Thoracic aorta (tissue), 2 donors: ENCODE data around the gene SERTM2. TPM values are rescaled to one million over a fixed set of nuclear protein-coding genes. Genes with fewer than 3 reads are reported as not detected.

Source experiments
- ATAC-seq: fragments of 150-250 bp; one replicate; pipeline ENCODE4 v1.8.0; 2017; ENCODE audit warnings: low read depth; ENCODE audit not compliant: insufficient number of reproducible peaks, low FRiP score
- DNase-seq: peaks from one replicate; pipeline ENCODE4 v3.0.0-alpha.2; 2020; ENCODE audit warnings: low spot score
- H3K27ac ChIP-seq, 2 donors: fragments of 200-600 bp; sonication (generic); 1 replicate in 1 of 2; 2 replicates in 1 of 2; pipeline ENCODE4 v1.5.1; 2016; ENCODE audit warnings: mild to moderate bottlenecking in 2 of 2, moderate library complexity in 2 of 2
- H3K27me3 ChIP-seq: fragments of 200-600 bp; sonication (generic); replicated peaks from 2 replicates; pipeline ENCODE4 v1.6.0; 2016; ENCODE audit warnings: mild to moderate bottlenecking; ENCODE audit not compliant: insufficient read depth
- H3K36me3 ChIP-seq: fragments of 200-600 bp; sonication (generic); one replicate; pipeline ENCODE4 v1.5.1; 2016
- H3K4me1 ChIP-seq, 2 donors: fragments of 200-600 bp; sonication (generic); 1 replicate in 1 of 2; 2 replicates in 1 of 2; pipeline versions ENCODE4 v1.5.1 to v1.6.0; 2016; ENCODE audit warnings: low read depth in 2 of 2, mild to moderate bottlenecking in 1 of 2; ENCODE audit not compliant: control insufficient read depth in 1 of 2
- H3K4me3 ChIP-seq: fragments of 200-600 bp; sonication (generic); 2 replicates; pipeline ENCODE4 v1.5.1; 2016; ENCODE audit warnings: mild to moderate bottlenecking
- H3K9me3 ChIP-seq: fragments of 200-600 bp; sonication (generic); 2 replicates; pipeline ENCODE4 v1.5.1; 2016
- total RNA-seq, 2 donors: library from RNA; depleted of rRNA; stranded (reverse); fragments of >200 nt; gene quantifications; one replicate each; pipeline versions ENCODE4 v1.1.0 to v1.2.3, GENCODE V29; 2016
- TF ChIP-seq, protein P1 (sequence below): fragments of 200-600 bp; sonication (generic); IDR thresholded peaks from one replicate; pipeline ENCODE4 v1.5.1; 2019; ENCODE audit warnings: antibody characterized with exemption

The SERTM2 gene
- total RNA-seq, 2 donors from 2014 or later: not detected

- DNase-seq (no peak), ATAC-seq (no peak)
- TF ChIP-seq, protein P1, sequence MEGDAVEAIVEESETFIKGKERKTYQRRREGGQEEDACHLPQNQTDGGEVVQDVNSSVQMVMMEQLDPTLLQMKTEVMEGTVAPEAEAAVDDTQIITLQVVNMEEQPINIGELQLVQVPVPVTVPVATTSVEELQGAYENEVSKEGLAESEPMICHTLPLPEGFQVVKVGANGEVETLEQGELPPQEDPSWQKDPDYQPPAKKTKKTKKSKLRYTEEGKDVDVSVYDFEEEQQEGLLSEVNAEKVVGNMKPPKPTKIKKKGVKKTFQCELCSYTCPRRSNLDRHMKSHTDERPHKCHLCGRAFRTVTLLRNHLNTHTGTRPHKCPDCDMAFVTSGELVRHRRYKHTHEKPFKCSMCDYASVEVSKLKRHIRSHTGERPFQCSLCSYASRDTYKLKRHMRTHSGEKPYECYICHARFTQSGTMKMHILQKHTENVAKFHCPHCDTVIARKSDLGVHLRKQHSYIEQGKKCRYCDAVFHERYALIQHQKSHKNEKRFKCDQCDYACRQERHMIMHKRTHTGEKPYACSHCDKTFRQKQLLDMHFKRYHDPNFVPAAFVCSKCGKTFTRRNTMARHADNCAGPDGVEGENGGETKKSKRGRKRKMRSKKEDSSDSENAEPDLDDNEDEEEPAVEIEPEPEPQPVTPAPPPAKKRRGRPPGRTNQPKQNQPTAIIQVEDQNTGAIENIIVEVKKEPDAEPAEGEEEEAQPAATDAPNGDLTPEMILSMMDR: no peak
- Histone ChIP-seq H3K4me1 (no peaks in the 10 kb centered on the region), H3K27me3 (no peaks in the 10 kb centered on the region), H3K27ac (no peak overlapping the region), H3K36me3 (no peaks in the 10 kb centered on the region), H3K9me3 (no peaks in the 10 kb centered on the region), H3K4me3 (no peak overlapping the region)
These were observed 56.3 kb downstream of the SERTM2 start for GRCh38 chrX:111567542-111568255.

DNA sequence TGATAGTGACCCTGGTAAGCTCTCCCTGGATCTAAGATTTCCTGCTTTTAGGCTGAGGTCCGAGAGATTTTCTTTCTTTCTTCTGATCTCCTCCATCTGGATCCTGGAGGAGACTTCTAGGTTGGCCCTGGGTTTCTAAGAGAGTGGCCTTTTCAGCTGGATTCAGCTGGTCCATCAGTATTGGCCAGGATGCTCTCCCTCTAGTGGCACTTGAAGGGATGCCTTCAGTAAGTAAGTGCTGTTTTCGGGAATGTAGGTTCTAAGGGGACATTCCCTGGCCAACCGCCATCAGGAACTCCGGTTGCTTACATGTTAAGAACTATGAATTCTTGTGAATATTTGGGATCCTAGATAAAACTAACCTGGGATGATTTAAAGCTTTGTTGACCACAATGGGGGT lies 56.9 kb downstream of the SERTM2 start:
- no peak for DNase-seq
- no peaks in the 10 kb centered on the region for H3K4me1 ChIP-seq

DNA sequence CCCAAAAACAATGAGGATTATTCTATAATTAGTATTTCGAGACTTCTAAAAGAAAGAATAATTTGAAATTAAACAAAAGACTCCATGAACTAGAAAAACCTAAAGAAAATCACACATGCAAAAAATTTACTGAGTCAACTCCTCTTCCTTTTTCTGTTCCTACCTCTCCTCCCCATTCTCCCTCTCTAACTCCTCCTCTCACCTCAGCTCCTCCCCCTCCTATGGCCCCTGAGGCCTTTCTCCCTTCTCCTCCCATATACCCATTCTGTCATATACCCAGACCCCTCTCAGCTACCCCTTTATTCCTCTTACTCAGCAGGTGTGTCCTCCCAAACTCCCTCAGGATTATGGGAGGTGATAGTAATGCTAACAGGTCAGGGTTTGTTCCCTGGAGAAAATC lies 57.4 kb downstream of the SERTM2 start:
- TF ChIP-seq, protein P1: no peak
- no peak overlapping the region for H3K4me3 ChIP-seq
- H3K4me1 ChIP-seq: no peaks in the 10 kb centered on the region
- DNase-seq (no peak), ATAC-seq (no peak)
- H3K36me3 ChIP-seq: no peaks in the 10 kb centered on the region
- no peak overlapping the region for H3K27ac ChIP-seq
- no peaks in the 10 kb centered on the region for H3K27me3 ChIP-seq
- no peaks in the 10 kb centered on the region for H3K9me3 ChIP-seq

More for the DNA sequence above, 56.9 kb downstream of the SERTM2 start:
- ATAC-seq: no peak
- Histone ChIP-seq H3K4me3 (no peak overlapping the region), H3K36me3 (no peaks in the 10 kb centered on the region), H3K9me3 (no peaks in the 10 kb centered on the region), H3K27me3 (no peaks in the 10 kb centered on the region), H3K27ac (no peak overlapping the region)
- TF ChIP-seq, protein P1: no peak

Other genes with a start within 250 kb of the SERTM2 start
- under 1 TPM; 0.14 to 0.63 TPM for gene CAPN6, start 241.2 kb upstream of the SERTM2 start, total RNA-seq
- gene DCX, start 99.5 kb upstream of the SERTM2 start, total RNA-seq: not detected
- 10 to 100 TPM; 43.3 to 75.0 TPM for gene ALG13, start 169.5 kb downstream of the SERTM2 start, total RNA-seq